CD4-positive, alpha-beta T cell (primary cell): Measurements from ENCODE around the gene MEIS1. TPM values are rescaled to one million over a fixed set of nuclear protein-coding genes. Genes with fewer than 3 reads are reported as not detected.

Source experiments
- ATAC-seq: fragments of 200-7000 bp; cut with Tn5 transposase; one replicate; pipeline ENCODE4 v1.10.0; 2022; ENCODE audit warnings: mild to moderate bottlenecking; ENCODE audit not compliant: poor library complexity
- CTCF ChIA-PET: fragments of 350-600 bp; sonication (Branson Sonifier 250); formaldehyde crosslinking; loops from one replicate; lab custom pipeline; 2021; ENCODE audit warnings: antibody characterized with exemption, inconsistent platforms; lab: Charles Lee
- POLR2A ChIA-PET: fragments of 350-600 bp; sonication (Branson Sonifier 250); formaldehyde crosslinking; loops from one replicate; lab custom pipeline; 2021; ENCODE audit warnings: antibody characterized with exemption, inconsistent platforms; lab: Charles Lee
- DNase-seq, 14 experiments: peaks; one replicate each; pipeline ENCODE4 v3.0.0-alpha.2; 2013 to 2020; ENCODE audit warnings: mixed read lengths in 2 of 14
- H3K27ac ChIP-seq, 2 donors: one replicate each; pipeline versions ENCODE4 v1.5.1 to v1.7.0; 2013; ENCODE audit warnings: low read length in 2 of 2, low read depth in 1 of 2, mild to moderate bottlenecking in 1 of 2
- H3K27me3 ChIP-seq, 2 experiments: 1 replicate in 1 of 2; 2 replicates in 1 of 2; pipeline versions ENCODE4 v1.6.1 to v1.7.0; 2013; ENCODE audit warnings: low read length in 2 of 2, control low read depth in 1 of 2, mild to moderate bottlenecking in 1 of 2, moderate library complexity in 1 of 2; ENCODE audit not compliant: insufficient read depth in 2 of 2, control insufficient read depth in 1 of 2
- H3K36me3 ChIP-seq: one replicate; pipeline ENCODE4 v1.6.1; 2013; ENCODE audit warnings: low read length, control low read depth; ENCODE audit not compliant: insufficient read depth
- H3K4me1 ChIP-seq: one replicate; pipeline ENCODE4 v1.6.1; 2013; ENCODE audit warnings: low read length, control low read depth; ENCODE audit not compliant: insufficient read depth
- H3K4me3 ChIP-seq: one replicate; pipeline ENCODE4 v1.5.1; 2013; ENCODE audit warnings: mild to moderate bottlenecking, low read length, moderate library complexity
- H3K9me3 ChIP-seq, 2 experiments: 1 replicate in 1 of 2; 2 replicates in 1 of 2; pipeline versions ENCODE4 v1.6.1 to v1.7.0; 2013; ENCODE audit warnings: low read length in 2 of 2, mild to moderate bottlenecking in 2 of 2, control low read depth in 1 of 2, moderate library complexity in 1 of 2; ENCODE audit not compliant: control insufficient read depth in 1 of 2, insufficient read depth in 1 of 2
- H3K27ac Mint-ChIP-seq: one replicate; pipeline ENCODE4 v1.8.0; 2020; ENCODE audit warnings: mixed read lengths
- H3K27me3 Mint-ChIP-seq: one replicate; pipeline ENCODE4 v1.8.0; 2021; ENCODE audit warnings: mixed read lengths
- H3K36me3 Mint-ChIP-seq: one replicate; pipeline ENCODE4 v1.8.0; 2021; ENCODE audit warnings: low read depth, mixed read lengths
- H3K4me1 Mint-ChIP-seq: one replicate; pipeline ENCODE4 v1.8.0; 2021; ENCODE audit warnings: low read depth, mixed read lengths
- H3K4me3 Mint-ChIP-seq: one replicate; pipeline ENCODE4 v1.8.0; 2020; ENCODE audit warnings: mild to moderate bottlenecking, mixed read lengths
- H3K9me3 Mint-ChIP-seq: one replicate; pipeline ENCODE4 v1.8.0; 2020; ENCODE audit warnings: mixed read lengths
- CTCF ChIP-seq: fragments of 200-600 bp; IDR thresholded peaks from one replicate; pipeline ENCODE4 v1.8.0; 2022; ENCODE audit warnings: antibody characterized with exemption, mild to moderate bottlenecking
- intact Hi-C, 2 experiments: fragments of 100-400 bp; cut with DNase I in 1 of 2; cut with micrococcal nuclease in 1 of 2; formaldehyde crosslinking; loops; one replicate each; pipeline versions ENCODE4 v1.15.1 to v1.9.0; 2023 to 2025; cut with DNase I, micrococcal nuclease
- total RNA-seq, 174 experiments: library from RNA in 2 of 174; stranded (reverse) in 2 of 174; gene quantifications; one replicate each; pipeline ENCODE4 v1.2.3 and lab custom pipeline; 2021 to 2026

Gene MEIS1
- total RNA-seq, 2 experiments from 2014 or later, result not detected

- no peak for TF ChIP-seq CTCF
- H3K9me3 Mint-ChIP-seq, result no peaks in the 10 kb centered on the region
- no peak overlapping the region for H3K4me3 Mint-ChIP-seq
- ChIA-PET CTCF (no interaction called here), POLR2A (no interaction called here)
- Histone ChIP-seq H3K36me3 (no peaks in the 10 kb centered on the region), H3K4me1 (peaks cover 20% of the 10 kb centered on the region), H3K27me3 (peaks cover 64 to 93% of the 10 kb centered on the region in 2 experiments), H3K9me3 (peaks cover 0 to 35% of the 10 kb centered on the region in 2 experiments), H3K27ac (no peak overlapping the region), H3K4me3 (no peak overlapping the region)
- H3K36me3 Mint-ChIP-seq, result no peaks in the 10 kb centered on the region
- no peak for ATAC-seq
- DNase-seq, result no peak
- H3K4me1 Mint-ChIP-seq, result peaks cover 36% of the 10 kb centered on the region
- intact Hi-C loops, result no loop called here
- H3K27me3 Mint-ChIP-seq, result peaks cover 89% of the 10 kb centered on the region
- no peak overlapping the region for H3K27ac Mint-ChIP-seq
Observed at GRCh38 chr2:66438498-66438833, 3.5 kb downstream of the MEIS1 start.

GRCh38 chr2:66438891-66439811 lies 4.2 kb downstream of the MEIS1 start:
- Histone ChIP-seq H3K4me1 (peaks cover 14% of the 10 kb centered on the region), H3K27ac (no peak overlapping the region), H3K27me3 (peaks cover 64 to 93% of the 10 kb centered on the region in 2 experiments), H3K36me3 (no peaks in the 10 kb centered on the region), H3K4me3 (no peak overlapping the region), H3K9me3 (peaks cover 0 to 36% of the 10 kb centered on the region in 2 experiments)
- Mint-ChIP-seq H3K36me3 (no peaks in the 10 kb centered on the region), H3K4me1 (peaks cover 32% of the 10 kb centered on the region), H3K4me3 (no peak overlapping the region), H3K27ac (no peak overlapping the region), H3K9me3 (no peaks in the 10 kb centered on the region), H3K27me3 (peaks cover 91% of the 10 kb centered on the region)
- TF ChIP-seq CTCF, result no peak
- intact Hi-C loops, result no loop called here
- ChIA-PET POLR2A (no interaction called here), CTCF (no interaction called here)
- ATAC-seq, result no peak
- DNase-seq, result no peak

GRCh38 chr2:66439812-66440542 lies 5.1 kb downstream of the MEIS1 start:
- Mint-ChIP-seq H3K9me3 (no peaks in the 10 kb centered on the region), H3K36me3 (no peaks in the 10 kb centered on the region), H3K4me1 (peaks cover 26% of the 10 kb centered on the region), H3K27ac (no peak overlapping the region), H3K4me3 (no peak overlapping the region), H3K27me3 (peaks cover 85% of the 10 kb centered on the region)
- Histone ChIP-seq H3K27ac (no peak overlapping the region), H3K36me3 (no peaks in the 10 kb centered on the region), H3K4me1 (peaks cover 6% of the 10 kb centered on the region), H3K4me3 (no peak overlapping the region), H3K9me3 (peaks cover 0 to 35% of the 10 kb centered on the region in 2 experiments), H3K27me3 (peaks cover 64 to 91% of the 10 kb centered on the region in 2 experiments)
- DNase-seq, result no peak
- CTCF ChIA-PET, result no interaction called here
- no peak for TF ChIP-seq CTCF
- intact Hi-C loops, result no loop called here
- ATAC-seq, result no peak
- POLR2A ChIA-PET, result no interaction called here
